Sigmoid colon (tissue), 4 donors: ENCODE data around the gene NPLOC4.
"Not testable (repeated sequence)": the region's sequence is repeated elsewhere in the genome, so short reads cannot be mapped to it uniquely, and the experiment has no call there.

Experiments used
- EP300 ChIP-seq, 4 donors: sonication (generic); formaldehyde crosslinking; IDR thresholded peaks; one replicate each; pipeline ENCODE4 v1.6.1; 2017; ENCODE audit warnings: antibody characterized with exemption in 4 of 4
- POLR2A ChIP-seq, 2 donors: fragments of 450-650 bp; IDR thresholded peaks; one replicate each; pipeline ENCODE4 v1.6.1; 2016; ENCODE audit warnings: antibody characterized with exemption in 2 of 2, mild to moderate bottlenecking in 2 of 2, moderate library complexity in 2 of 2
- POLR2AphosphoS5 ChIP-seq, 4 donors: sonication (generic); formaldehyde crosslinking; IDR thresholded peaks; one replicate each; pipeline ENCODE4 v1.6.1; 2017; ENCODE audit warnings: antibody characterized with exemption in 4 of 4
- TF ChIP-seq, protein P1 (sequence below), 4 experiments: fragments of 450-650 bp in 3 of 4; fragments of 200-600 bp in 1 of 4; IDR thresholded peaks; one replicate each; pipeline ENCODE4 v1.5.1; 2016 to 2019; ENCODE audit warnings: antibody characterized with exemption in 4 of 4, mild to moderate bottlenecking in 3 of 4, moderate library complexity in 2 of 4

GRCh38 chr17:81531998-81532404, 104.9 kb downstream of the NPLOC4 start:
- TF ChIP-seq, protein P1, sequence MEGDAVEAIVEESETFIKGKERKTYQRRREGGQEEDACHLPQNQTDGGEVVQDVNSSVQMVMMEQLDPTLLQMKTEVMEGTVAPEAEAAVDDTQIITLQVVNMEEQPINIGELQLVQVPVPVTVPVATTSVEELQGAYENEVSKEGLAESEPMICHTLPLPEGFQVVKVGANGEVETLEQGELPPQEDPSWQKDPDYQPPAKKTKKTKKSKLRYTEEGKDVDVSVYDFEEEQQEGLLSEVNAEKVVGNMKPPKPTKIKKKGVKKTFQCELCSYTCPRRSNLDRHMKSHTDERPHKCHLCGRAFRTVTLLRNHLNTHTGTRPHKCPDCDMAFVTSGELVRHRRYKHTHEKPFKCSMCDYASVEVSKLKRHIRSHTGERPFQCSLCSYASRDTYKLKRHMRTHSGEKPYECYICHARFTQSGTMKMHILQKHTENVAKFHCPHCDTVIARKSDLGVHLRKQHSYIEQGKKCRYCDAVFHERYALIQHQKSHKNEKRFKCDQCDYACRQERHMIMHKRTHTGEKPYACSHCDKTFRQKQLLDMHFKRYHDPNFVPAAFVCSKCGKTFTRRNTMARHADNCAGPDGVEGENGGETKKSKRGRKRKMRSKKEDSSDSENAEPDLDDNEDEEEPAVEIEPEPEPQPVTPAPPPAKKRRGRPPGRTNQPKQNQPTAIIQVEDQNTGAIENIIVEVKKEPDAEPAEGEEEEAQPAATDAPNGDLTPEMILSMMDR (IDR thresholded peaks at IDR 0.05) = not testable (repeated sequence)
- TF ChIP-seq EP300, POLR2A, POLR2AphosphoS5 (IDR thresholded peaks at IDR 0.05): not testable (repeated sequence)
